Breast epithelium (tissue), 3 donors: ENCODE results near the gene SPACA4.
"Not testable (repeated sequence)": the region's sequence is repeated elsewhere in the genome, so short reads cannot be mapped to it uniquely, and the experiment has no call there.

Experiments
- POLR2AphosphoS5 ChIP-seq, 3 donors: sonication (generic); formaldehyde crosslinking; IDR thresholded peaks; one replicate each; pipeline ENCODE4 v1.6.1; 2017; ENCODE audit warnings: antibody characterized with exemption in 3 of 3
- TF ChIP-seq, protein P1 (sequence below), 3 donors: fragments of 450-650 bp; IDR thresholded peaks; one replicate each; pipeline ENCODE4 v1.5.1; 2016 to 2017; ENCODE audit warnings: antibody characterized with exemption in 3 of 3, mild to moderate bottlenecking in 3 of 3, moderate library complexity in 3 of 3

DNA sequence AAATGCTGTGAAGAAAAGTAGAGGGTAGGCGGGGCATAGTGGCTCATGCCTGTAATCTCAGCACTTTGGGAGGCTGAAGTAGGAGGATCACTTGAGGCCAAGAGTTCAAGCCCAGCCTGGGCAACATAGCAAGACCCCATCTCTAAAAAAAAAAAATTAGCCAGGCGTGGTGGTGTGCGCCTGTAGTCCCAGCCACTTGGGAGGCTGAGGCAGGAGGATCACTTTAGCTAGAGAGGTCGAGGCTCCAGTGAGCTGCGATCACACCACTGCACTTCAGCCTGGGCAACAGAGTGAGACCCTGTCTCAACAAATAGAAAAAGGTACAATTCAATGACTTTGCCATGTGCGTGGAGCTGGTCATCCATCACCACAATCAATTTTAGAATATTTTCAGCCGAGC lies 28.6 kb upstream of the SPACA4 start:
- TF ChIP-seq POLR2AphosphoS5 (IDR thresholded peaks at IDR 0.05) = not testable (repeated sequence)
- TF ChIP-seq, protein P1, sequence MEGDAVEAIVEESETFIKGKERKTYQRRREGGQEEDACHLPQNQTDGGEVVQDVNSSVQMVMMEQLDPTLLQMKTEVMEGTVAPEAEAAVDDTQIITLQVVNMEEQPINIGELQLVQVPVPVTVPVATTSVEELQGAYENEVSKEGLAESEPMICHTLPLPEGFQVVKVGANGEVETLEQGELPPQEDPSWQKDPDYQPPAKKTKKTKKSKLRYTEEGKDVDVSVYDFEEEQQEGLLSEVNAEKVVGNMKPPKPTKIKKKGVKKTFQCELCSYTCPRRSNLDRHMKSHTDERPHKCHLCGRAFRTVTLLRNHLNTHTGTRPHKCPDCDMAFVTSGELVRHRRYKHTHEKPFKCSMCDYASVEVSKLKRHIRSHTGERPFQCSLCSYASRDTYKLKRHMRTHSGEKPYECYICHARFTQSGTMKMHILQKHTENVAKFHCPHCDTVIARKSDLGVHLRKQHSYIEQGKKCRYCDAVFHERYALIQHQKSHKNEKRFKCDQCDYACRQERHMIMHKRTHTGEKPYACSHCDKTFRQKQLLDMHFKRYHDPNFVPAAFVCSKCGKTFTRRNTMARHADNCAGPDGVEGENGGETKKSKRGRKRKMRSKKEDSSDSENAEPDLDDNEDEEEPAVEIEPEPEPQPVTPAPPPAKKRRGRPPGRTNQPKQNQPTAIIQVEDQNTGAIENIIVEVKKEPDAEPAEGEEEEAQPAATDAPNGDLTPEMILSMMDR (IDR thresholded peaks at IDR 0.05) = not testable (repeated sequence)
